ENCODE data around the gene CD6. TPM values are rescaled to one million over a fixed set of nuclear protein-coding genes. Genes with fewer than 3 reads are reported as not detected.

CD6 gene, protein sequence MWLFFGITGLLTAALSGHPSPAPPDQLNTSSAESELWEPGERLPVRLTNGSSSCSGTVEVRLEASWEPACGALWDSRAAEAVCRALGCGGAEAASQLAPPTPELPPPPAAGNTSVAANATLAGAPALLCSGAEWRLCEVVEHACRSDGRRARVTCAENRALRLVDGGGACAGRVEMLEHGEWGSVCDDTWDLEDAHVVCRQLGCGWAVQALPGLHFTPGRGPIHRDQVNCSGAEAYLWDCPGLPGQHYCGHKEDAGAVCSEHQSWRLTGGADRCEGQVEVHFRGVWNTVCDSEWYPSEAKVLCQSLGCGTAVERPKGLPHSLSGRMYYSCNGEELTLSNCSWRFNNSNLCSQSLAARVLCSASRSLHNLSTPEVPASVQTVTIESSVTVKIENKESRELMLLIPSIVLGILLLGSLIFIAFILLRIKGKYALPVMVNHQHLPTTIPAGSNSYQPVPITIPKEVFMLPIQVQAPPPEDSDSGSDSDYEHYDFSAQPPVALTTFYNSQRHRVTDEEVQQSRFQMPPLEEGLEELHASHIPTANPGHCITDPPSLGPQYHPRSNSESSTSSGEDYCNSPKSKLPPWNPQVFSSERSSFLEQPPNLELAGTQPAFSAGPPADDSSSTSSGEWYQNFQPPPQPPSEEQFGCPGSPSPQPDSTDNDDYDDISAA
- polyA plus RNA-seq = not detected in 2 replicates

DNA sequence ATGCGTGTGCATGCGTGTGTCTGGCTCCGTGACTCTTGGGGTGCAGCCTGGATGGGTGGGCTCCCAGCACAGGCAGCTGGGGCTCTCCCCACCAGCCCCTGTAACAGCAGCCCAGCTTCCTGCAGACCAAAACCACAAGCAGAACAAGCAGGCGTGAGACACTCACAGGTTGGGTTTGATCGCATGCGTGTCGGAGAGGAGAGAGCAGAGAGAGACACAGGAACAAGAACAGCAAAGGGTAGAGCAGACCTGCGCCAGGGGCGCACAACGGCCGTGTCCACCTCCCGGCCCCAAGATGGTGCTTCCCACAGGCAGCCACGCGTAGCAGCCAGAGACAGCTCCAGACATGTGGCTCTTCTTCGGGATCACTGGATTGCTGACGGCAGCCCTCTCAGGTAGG is at the start of gene CD6:
TSS of gene CD6 (plus strand) at position 161 of the 400 bp plus-strand sequence. CDS start at position 347, 186 bp downstream.

DNA sequence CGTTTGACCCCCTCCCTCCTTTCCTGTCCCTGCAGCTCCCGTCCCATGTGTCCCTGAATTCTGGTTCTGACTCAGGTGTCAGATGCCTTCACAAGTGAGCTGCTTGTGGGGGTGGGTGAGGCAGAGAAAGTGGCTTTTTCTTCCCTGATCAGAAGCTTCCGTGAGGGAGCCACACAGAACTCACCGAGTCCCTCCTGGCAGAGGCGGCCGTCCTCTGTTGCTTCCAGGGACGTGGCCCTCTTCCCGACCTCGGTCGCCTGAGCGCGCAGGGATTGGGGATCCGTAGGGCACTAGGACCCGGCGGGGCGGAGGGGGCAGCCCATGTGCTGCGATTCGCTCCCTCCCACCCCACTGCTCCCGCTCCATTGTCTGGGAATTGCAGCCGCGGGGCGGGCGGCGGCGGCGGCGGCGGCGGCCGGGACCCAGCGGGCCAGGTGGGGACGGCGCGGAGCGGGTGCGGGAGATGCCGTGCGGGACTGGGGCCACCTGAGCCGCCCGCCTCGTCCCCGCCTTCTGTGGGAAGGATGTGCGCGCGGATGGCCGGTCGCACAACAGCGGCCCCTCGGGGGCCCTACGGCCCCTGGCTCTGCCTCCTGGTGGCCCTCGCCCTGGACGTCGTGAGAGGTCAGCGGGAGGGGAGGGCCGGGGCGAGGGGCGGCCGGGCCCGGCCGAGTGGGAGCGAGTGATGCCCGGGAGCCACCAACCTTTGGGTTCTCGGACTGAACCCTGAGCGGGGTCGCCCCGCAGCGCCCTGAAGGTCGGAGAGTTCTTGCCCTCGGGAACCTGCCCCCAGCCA is 47.2 kb upstream of the CD6 start, which contains the start of gene TMEM132A:
TSS of gene TMEM132A (plus strand) at position 351 of the 796 bp plus-strand sequence. CDS start at position 525, 174 bp downstream.

DNA sequence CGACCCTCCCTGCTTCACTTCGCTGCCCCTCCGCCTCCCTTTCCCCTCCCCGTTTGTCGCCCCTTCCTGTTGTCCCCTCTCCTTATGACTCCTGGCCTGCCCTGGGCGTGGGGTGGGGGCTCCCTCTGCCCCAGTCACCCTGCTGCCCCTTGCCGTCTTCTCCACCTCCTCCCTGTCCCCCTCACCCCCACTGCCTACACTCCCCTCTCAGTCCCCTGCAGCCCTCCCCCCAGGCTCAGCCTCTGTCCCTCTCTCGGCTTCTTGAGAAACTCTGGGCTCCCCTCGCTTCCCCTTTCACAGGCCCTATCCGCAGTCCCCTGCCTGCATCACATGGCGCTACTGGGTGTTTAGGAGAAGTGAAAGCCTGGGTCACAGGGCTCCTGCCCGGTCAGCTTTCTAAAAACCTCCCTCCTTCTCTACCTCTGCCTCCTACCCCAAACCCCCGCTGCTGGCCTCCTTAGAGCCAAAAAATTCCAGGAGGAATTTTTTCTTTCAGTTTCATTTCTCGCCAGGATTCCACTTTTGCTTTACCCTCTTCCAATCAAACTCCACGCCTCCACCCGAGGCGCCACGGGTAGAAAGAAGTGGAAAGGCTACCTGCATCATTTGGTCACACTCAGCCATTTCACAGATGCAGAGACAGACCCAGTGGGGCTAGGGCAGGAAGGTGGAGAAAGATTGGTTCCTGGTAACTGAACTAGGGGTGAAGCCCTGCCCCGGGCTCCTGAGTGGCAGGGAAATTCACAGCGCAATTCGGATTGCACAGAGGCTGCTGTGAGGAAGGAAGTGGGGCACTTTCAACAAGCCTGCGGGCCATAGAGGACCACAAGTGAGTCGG is 19.4 kb upstream of the CD6 start, which contains the start of gene SLC15A3:
TSS of gene SLC15A3 (minus strand) at position 273 of the 838 bp plus-strand sequence. CDS start 625 bp downstream, outside the sequence.

Other genes with a start within 250 kb of the CD6 start
- not detected in 2 replicates for gene MS4A18, start 247.0 kb upstream of the CD6 start, polyA plus RNA-seq
- gene MS4A15, start 214.8 kb upstream of the CD6 start, polyA plus RNA-seq = not detected in 2 replicates
- gene MS4A10, start 186.3 kb upstream of the CD6 start, polyA plus RNA-seq = not detected in 2 replicates
- gene CCDC86, start 129.6 kb upstream of the CD6 start, polyA plus RNA-seq = 1.3 and 4.2 TPM in 2 replicates
- 0.08 and 0.11 TPM in 2 replicates for gene PTGDR2, start 115.7 kb upstream of the CD6 start, polyA plus RNA-seq
- not detected in 2 replicates for gene ZP1, start 104.1 kb upstream of the CD6 start, polyA plus RNA-seq
- 16.9 and 29.6 TPM in 2 replicates for gene PRPF19, start 65.1 kb upstream of the CD6 start, polyA plus RNA-seq
- gene TMEM109, start 57.5 kb upstream of the CD6 start, polyA plus RNA-seq = 14.8 and 30.2 TPM in 2 replicates
- gene TMEM132A, start 47.2 kb upstream of the CD6 start, polyA plus RNA-seq = 44.5 and 82.8 TPM in 2 replicates
- gene SLC15A3, start 19.5 kb upstream of the CD6 start, polyA plus RNA-seq = 0.83 TPM in 1 of 2 replicates, not detected in the other
- not detected in 2 replicates for gene CD5, start 130.8 kb downstream of the CD6 start, polyA plus RNA-seq
- gene VPS37C, start 189.7 kb downstream of the CD6 start, polyA plus RNA-seq = 1.6 and 1.7 TPM in 2 replicates
- gene PGA3, start 231.8 kb downstream of the CD6 start, polyA plus RNA-seq = not detected in 2 replicates

Measured in Purkinje cell (primary cell).